ENCODE data around the gene PDXP.

Gene PDXP

DNA sequence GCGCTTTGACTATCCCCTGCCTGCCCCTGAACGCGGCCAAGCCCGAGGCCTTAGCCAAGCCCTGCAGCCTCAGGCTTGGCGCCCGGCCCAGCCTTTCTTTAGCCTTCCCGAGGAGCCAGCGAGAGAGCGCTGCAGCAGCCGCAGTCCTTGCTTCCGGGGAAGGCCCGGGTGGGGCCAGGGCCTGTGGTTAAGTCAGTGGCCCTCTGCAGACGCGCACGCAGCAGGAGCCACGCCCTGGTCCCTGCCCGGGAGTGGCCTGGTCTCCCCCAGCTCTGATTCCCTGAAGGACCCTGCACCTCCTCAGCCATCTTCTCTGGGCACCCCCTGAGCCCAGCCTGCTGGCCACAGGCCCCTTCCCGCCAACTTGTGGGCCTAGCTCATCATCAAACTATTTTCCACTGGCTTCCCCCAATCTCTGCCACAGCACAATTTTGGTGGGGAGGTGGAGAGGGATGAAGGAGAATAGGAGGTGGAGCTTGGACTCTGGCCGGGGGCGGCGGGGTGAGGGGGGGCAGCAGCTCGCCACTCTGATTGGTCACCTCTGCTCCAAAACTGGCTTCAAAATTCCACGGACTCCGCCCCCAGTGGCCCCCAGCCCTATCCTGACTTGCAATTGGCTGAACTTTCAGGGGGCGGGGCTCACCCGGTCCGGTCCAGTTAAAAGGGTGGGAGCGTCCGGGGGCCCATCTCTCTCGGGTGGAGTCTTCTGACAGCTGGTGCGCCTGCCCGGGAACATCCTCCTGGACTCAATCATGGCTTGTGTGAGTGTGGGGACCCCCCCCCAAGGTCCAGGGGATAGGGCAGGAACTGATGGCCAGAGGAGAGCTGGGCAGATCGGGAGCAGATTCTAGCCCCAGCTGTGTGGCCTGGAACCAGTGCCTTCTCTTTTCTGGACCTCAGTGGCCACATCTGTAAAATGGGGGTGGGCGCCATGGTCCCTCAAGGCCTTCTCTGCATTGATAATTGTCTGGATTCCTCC, 16.7 kb downstream of the PDXP start, which contains the start of gene LGALS1 (continued):
- peak; percentile 98 for TF ChIP-seq KLF7 (tag by site-specific recombination; IDR thresholded peaks at IDR 0.05; ENCODE audit: borderline replicate concordance)
- TF ChIP-seq ZNF138 (tag by site-specific recombination; IDR thresholded peaks at IDR 0.05; ENCODE audit: borderline replicate concordance), result no peak
- peak; percentile 68 for TF ChIP-seq GLIS1 (tag by site-specific recombination; IDR thresholded peaks at IDR 0.05)
- TF ChIP-seq, protein P1, sequence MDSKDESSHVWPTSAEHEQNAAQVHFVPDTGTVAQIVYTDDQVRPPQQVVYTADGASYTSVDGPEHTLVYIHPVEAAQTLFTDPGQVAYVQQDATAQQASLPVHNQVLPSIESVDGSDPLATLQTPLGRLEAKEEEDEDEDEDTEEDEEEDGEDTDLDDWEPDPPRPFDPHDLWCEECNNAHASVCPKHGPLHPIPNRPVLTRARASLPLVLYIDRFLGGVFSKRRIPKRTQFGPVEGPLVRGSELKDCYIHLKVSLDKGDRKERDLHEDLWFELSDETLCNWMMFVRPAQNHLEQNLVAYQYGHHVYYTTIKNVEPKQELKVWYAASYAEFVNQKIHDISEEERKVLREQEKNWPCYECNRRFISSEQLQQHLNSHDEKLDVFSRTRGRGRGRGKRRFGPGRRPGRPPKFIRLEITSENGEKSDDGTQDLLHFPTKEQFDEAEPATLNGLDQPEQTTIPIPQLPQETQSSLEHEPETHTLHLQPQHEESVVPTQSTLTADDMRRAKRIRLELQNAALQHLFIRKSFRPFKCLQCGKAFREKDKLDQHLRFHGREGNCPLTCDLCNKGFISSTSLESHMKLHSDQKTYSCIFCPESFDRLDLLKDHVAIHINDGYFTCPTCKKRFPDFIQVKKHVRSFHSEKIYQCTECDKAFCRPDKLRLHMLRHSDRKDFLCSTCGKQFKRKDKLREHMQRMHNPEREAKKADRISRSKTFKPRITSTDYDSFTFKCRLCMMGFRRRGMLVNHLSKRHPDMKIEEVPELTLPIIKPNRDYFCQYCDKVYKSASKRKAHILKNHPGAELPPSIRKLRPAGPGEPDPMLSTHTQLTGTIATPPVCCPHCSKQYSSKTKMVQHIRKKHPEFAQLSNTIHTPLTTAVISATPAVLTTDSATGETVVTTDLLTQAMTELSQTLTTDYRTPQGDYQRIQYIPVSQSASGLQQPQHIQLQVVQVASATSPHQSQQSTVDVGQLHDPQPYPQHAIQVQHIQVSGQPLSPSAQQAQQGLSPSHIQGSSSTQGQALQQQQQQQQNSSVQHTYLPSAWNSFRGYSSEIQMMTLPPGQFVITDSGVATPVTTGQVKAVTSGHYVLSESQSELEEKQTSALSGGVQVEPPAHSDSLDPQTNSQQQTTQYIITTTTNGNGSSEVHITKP (tag by site-specific recombination; IDR thresholded peaks at IDR 0.05), result peak; percentile 79
- TF ChIP-seq ZNF19 (tag by site-specific recombination; IDR thresholded peaks at IDR 0.05; ENCODE audit: low read depth), result no peak
- no peak for TF ChIP-seq ZBTB49 (tag by site-specific recombination; IDR thresholded peaks at IDR 0.05; ENCODE audit: low read depth)
- no peak for TF ChIP-seq RBAK (tag by site-specific recombination; IDR thresholded peaks at IDR 0.05)
- TF ChIP-seq ZNF112 (tag by site-specific recombination; IDR thresholded peaks at IDR 0.05), result no peak
- no peak for TF ChIP-seq ZNF785 (tag by site-specific recombination; IDR thresholded peaks at IDR 0.05)
- TF ChIP-seq ZBTB7A (tag by site-specific recombination; IDR thresholded peaks at IDR 0.05; ENCODE audit: low read depth), result 0 out of 2 replicates have a peak, but pooled peaks have one; percentile 17
- 0 out of 2 replicates have a peak, but pooled peaks have one; percentile 38 for TF ChIP-seq ZNF24 (tag by site-specific recombination; IDR thresholded peaks at IDR 0.05)
- TF ChIP-seq PRDM2 (tag by site-specific recombination; IDR thresholded peaks at IDR 0.05; ENCODE audit: borderline replicate concordance), result no peak

Measured in HEK293 (cell line).